Breast epithelium (tissue), 4 donors: ENCODE measurements around the gene LEFTY2. TPM values are rescaled to one million over a fixed set of nuclear protein-coding genes. Genes with fewer than 3 reads are reported as not detected.

Source experiments
- DNase-seq, 2 donors: peaks; one replicate each; pipeline ENCODE4 v3.0.0-alpha.2; 2019; ENCODE audit warnings: low spot score in 2 of 2
- H3K27ac ChIP-seq, 2 donors: fragments of 200-600 bp; sonication (generic) in 1 of 2; one replicate each; pipeline ENCODE4 v1.5.1; 2016 to 2019; ENCODE audit warnings: mild to moderate bottlenecking in 1 of 2
- H3K27me3 ChIP-seq, 2 donors: fragments of 200-600 bp; sonication (generic) in 1 of 2; one replicate each; pipeline versions ENCODE4 v1.5.1 to v1.6.0; 2017 to 2019; ENCODE audit warnings: control low read depth in 1 of 2, mild to moderate bottlenecking in 1 of 2
- H3K36me3 ChIP-seq: fragments of 200-600 bp; one replicate; pipeline ENCODE4 v1.5.1; 2019
- H3K4me1 ChIP-seq, 2 donors: fragments of 200-600 bp; sonication (generic); one replicate each; pipeline ENCODE4 v1.5.1; 2016 to 2019; ENCODE audit warnings: control low read depth in 1 of 2
- H3K4me3 ChIP-seq, 3 donors: fragments of 200-600 bp; sonication (generic); 1 replicate in 2 of 3; 2 replicates in 1 of 3; pipeline ENCODE4 v1.5.1; 2016 to 2019; ENCODE audit warnings: mild to moderate bottlenecking in 3 of 3, moderate library complexity in 2 of 3
- H3K9me3 ChIP-seq, 2 donors: fragments of 200-600 bp; sonication (generic) in 1 of 2; one replicate each; pipeline ENCODE4 v1.5.1; 2016 to 2019; ENCODE audit warnings: control low read depth in 1 of 2
- POLR2A ChIP-seq: fragments of 450-650 bp; IDR thresholded peaks from one replicate; pipeline ENCODE4 v1.6.1; 2016; ENCODE audit warnings: antibody characterized with exemption, mild to moderate bottlenecking, moderate library complexity
- POLR2AphosphoS5 ChIP-seq, 3 donors: sonication (generic); formaldehyde crosslinking; IDR thresholded peaks; one replicate each; pipeline ENCODE4 v1.6.1; 2017; ENCODE audit warnings: antibody characterized with exemption in 3 of 3
- intact Hi-C: fragments of 100-400 bp; cut with DNase I; formaldehyde crosslinking; loops from one replicate; pipeline ENCODE4 v1.15.1; 2023; ENCODE audit warnings: low total_unique reads
- total RNA-seq, 3 donors: library from RNA; depleted of rRNA; stranded (reverse); fragments of >200 nt; gene quantifications; one replicate each; pipeline ENCODE4 v1.1.0, GENCODE V29; 2016
- TF ChIP-seq, protein P1 (sequence below), 3 donors: fragments of 450-650 bp; IDR thresholded peaks; one replicate each; pipeline ENCODE4 v1.5.1; 2016 to 2017; ENCODE audit warnings: antibody characterized with exemption in 3 of 3, mild to moderate bottlenecking in 3 of 3, moderate library complexity in 3 of 3

The LEFTY2 gene
- total RNA-seq, 3 donors from 2014 or later = 0.88 to 0.96 TPM; not detected in 1

DNA sequence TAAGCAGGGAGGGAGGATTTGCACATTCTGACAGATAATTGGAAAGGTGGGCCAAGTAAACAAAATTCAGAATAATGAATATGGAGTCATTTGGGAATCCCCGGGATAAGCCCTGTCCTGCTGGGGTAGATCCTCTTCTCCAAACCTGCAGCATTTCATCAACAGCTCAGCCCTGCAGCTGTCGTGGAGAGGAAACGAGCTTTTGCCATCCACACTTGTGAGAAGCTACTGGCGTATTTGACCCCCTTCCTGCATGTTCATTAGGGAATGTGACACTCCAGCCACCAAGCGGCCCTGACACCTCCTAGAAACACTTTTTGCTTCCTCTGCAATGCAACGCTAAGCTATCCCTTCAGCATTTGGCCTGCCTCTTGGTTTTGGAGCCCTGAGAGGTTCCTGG is 8.0 kb upstream of the LEFTY2 start:
- H3K4me1 ChIP-seq = no peaks in the 10 kb centered on the region
- no peaks in the 10 kb centered on the region for H3K9me3 ChIP-seq
- H3K4me3 ChIP-seq = no peak overlapping the region
- no peak for DNase-seq
- no peaks in the 10 kb centered on the region for H3K36me3 ChIP-seq
- TF ChIP-seq POLR2A (no peak), POLR2AphosphoS5 (IDR thresholded peaks at IDR 0.05) (no peak)
- TF ChIP-seq, protein P1, sequence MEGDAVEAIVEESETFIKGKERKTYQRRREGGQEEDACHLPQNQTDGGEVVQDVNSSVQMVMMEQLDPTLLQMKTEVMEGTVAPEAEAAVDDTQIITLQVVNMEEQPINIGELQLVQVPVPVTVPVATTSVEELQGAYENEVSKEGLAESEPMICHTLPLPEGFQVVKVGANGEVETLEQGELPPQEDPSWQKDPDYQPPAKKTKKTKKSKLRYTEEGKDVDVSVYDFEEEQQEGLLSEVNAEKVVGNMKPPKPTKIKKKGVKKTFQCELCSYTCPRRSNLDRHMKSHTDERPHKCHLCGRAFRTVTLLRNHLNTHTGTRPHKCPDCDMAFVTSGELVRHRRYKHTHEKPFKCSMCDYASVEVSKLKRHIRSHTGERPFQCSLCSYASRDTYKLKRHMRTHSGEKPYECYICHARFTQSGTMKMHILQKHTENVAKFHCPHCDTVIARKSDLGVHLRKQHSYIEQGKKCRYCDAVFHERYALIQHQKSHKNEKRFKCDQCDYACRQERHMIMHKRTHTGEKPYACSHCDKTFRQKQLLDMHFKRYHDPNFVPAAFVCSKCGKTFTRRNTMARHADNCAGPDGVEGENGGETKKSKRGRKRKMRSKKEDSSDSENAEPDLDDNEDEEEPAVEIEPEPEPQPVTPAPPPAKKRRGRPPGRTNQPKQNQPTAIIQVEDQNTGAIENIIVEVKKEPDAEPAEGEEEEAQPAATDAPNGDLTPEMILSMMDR (IDR thresholded peaks at IDR 0.05) = no peak
- no peak overlapping the region for H3K27ac ChIP-seq
- intact Hi-C loops = no loop called here
- no peaks in the 10 kb centered on the region for H3K27me3 ChIP-seq

DNA sequence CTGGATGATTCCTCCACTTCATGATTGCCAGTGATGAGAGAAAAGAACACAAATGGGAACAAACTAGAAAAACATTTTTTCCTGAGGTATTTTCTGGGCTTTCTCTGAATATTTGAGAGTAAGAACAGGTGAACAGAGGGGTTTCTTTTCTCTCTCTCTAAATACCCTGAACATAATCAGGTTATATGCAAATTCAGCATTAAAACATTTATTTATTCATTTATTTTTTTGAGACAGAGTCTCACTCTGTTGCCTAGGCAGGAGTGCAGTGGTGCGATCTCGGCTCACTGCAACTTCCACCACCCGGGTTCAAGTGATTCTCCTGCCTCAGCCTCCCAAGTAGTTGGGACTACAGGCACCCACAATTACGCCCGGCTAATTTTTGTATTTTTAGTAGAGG is 5.8 kb upstream of the LEFTY2 start:
- no peak overlapping the region for H3K27ac ChIP-seq
- intact Hi-C loops = loop anchor here (1.0 kb wide), 1 partner anchor 27 kb away; no protein-coding TSS in a partner anchor
- no peaks in the 10 kb centered on the region for H3K27me3 ChIP-seq
- no peaks in the 10 kb centered on the region for H3K4me1 ChIP-seq
- H3K36me3 ChIP-seq = no peaks in the 10 kb centered on the region
- DNase-seq = no peak
- TF ChIP-seq POLR2AphosphoS5 (IDR thresholded peaks at IDR 0.05) = no peak
- no peak overlapping the region for H3K4me3 ChIP-seq
- H3K9me3 ChIP-seq = no peaks in the 10 kb centered on the region

DNA sequence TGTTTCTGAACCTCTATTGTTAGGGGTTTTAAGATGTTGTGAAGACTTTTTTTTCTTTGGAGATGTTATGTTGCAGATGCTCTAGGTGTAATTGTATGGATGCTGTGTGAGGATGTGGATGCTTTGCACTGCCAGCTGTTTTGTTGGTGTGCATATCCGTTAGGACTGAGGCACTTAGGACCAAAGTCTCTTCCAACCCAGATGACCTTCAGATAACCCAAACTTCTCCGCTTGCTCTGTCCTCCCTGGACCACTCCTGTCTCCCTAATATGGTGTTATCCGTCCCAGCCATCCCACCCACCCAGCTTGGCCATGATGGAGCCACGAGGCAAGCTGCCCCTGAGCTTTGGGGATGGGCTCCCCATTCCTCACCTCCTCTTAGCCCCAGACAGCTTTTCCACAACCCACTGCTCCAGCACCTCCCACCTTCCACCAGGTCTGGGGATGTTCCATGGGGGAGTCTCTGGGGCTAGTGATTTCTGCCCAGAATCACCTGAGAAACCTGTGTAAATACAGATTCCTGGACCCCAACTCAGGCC is 5.1 kb upstream of the LEFTY2 start:
- intact Hi-C loops = loop anchor here (1.0 kb wide), 1 partner anchor 28 kb away; no protein-coding TSS in a partner anchor
- no peak overlapping the region for H3K27ac ChIP-seq
- peaks cover 5 to 6% of the 10 kb centered on the region in 2 donors for H3K4me1 ChIP-seq
- TF ChIP-seq POLR2AphosphoS5 (IDR thresholded peaks at IDR 0.05) (no peak), POLR2A (no peak)
- TF ChIP-seq, protein P1 (IDR thresholded peaks at IDR 0.05) = no peak
- H3K4me3 ChIP-seq = no peak overlapping the region
- no peaks in the 10 kb centered on the region for H3K27me3 ChIP-seq
- no peaks in the 10 kb centered on the region for H3K9me3 ChIP-seq
- no peaks in the 10 kb centered on the region for H3K36me3 ChIP-seq
- DNase-seq = no peak

DNA sequence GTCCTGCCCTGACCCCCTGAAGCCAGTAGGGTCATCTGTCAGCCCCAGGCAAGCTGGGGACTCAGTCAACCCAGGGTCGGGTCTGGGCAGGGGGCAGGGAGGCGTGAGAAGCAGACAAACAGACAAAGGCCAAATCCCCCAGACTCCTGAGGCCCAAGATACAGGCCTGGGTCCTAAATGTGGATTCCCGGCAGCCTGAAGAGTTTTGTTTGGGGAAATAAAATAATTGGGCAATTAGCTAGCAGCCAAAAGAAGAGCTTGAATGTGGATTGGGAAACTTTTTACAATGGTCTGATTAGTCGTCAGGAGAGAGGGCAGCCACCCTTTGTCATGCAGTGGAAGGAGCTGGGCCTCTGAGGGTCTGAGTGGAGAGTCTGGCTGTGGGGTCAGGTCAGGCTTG is 4.5 kb upstream of the LEFTY2 start:
- intact Hi-C loops = no loop called here
- DNase-seq = no peak
- peaks cover 10 to 11% of the 10 kb centered on the region in 2 donors for H3K4me1 ChIP-seq

DNA sequence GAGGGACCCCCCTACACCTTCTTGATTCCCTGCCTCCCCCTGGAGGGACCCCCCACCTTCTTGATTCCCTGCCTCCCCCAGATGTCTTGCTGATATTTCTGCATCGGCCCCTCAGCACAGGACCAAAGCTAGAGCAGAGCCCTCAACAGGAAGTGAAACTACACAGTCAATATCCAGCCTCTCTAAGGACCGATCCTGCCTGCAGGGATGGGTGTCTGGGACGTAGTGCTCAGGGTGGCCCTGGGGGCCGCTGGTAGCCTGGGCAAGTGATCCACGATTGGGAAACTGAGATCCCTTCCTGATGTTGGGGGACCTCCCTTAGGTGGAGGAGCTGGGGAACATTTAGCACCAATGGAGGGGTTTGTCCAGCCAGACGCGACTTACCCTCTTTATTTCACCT is 3.9 kb upstream of the LEFTY2 start:
- Histone ChIP-seq H3K4me1 (peaks cover 10 to 11% of the 10 kb centered on the region in 2 donors), H3K27me3 (no peaks in the 10 kb centered on the region), H3K9me3 (no peaks in the 10 kb centered on the region), H3K4me3 (no peak overlapping the region), H3K27ac (no peak overlapping the region), H3K36me3 (no peaks in the 10 kb centered on the region)
- intact Hi-C loops = no loop called here
- DNase-seq = no peak
- TF ChIP-seq POLR2A (no peak), POLR2AphosphoS5 (IDR thresholded peaks at IDR 0.05) (no peak)
- TF ChIP-seq, protein P1 (IDR thresholded peaks at IDR 0.05) = no peak

More for the DNA sequence above, 4.5 kb upstream of the LEFTY2 start:
- H3K4me3 ChIP-seq = no peak overlapping the region
- no peak for TF ChIP-seq POLR2A
- H3K27me3 ChIP-seq = no peaks in the 10 kb centered on the region
- H3K9me3 ChIP-seq = no peaks in the 10 kb centered on the region
- no peak overlapping the region for H3K27ac ChIP-seq
- H3K36me3 ChIP-seq = no peaks in the 10 kb centered on the region

DNA sequence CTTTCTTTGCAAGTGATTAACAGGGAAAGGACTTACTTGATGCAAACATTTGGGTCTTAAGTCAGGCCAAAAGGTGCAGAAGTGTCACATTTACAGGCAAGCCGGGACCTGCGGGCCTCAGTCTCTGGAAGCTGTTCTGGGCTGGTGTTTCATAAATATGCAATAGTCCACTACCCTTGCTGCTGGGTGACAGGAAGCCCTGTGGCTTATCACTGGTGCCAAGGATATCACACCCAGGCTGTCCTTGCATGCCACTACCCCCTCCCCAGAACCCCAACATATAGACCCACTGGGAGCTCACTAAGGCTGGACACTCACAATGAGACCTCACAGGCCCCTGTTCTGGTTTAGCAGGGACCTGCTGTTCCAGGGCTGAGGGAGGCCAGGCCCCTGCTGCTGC is 3.4 kb upstream of the LEFTY2 start:
- Histone ChIP-seq H3K4me1 (peaks cover 10 to 11% of the 10 kb centered on the region in 2 donors), H3K27ac (no peak overlapping the region), H3K9me3 (no peaks in the 10 kb centered on the region), H3K36me3 (no peaks in the 10 kb centered on the region), H3K4me3 (no peak overlapping the region), H3K27me3 (no peaks in the 10 kb centered on the region)
- intact Hi-C loops = no loop called here
- DNase-seq = no peak
- TF ChIP-seq POLR2AphosphoS5 (IDR thresholded peaks at IDR 0.05) (no peak), POLR2A (no peak)
- TF ChIP-seq, protein P1 (IDR thresholded peaks at IDR 0.05) = no peak
